Fibroblast of lung (primary cell): ENCODE measurements around the gene MGAT4A. TPM values are rescaled to one million over a fixed set of nuclear protein-coding genes. Genes with fewer than 3 reads are reported as not detected.

Experiments used
- DNase-seq, 2 donors: peaks; one replicate each; pipeline versions ENCODE4 v3.0.0 to v3.0.0-alpha.2; 2010; ENCODE audit warnings: low read depth in 2 of 2
- H2AFZ ChIP-seq: 2 replicates; pipeline ENCODE4 v1.5.1; 2012; ENCODE audit warnings: low read length, control low read depth, inconsistent platforms
- H3K27ac ChIP-seq: 2 replicates; pipeline ENCODE4 v1.5.1; 2011; ENCODE audit warnings: low read length, control low read depth; ENCODE audit not compliant: insufficient read depth
- H3K27me3 ChIP-seq: 2 replicates; pipeline ENCODE4 v1.5.1; 2011; ENCODE audit warnings: mild to moderate bottlenecking, low read length; ENCODE audit not compliant: control insufficient read depth, insufficient read depth
- H3K36me3 ChIP-seq: 2 replicates; pipeline ENCODE4 v1.5.1; 2011; ENCODE audit warnings: low read length; ENCODE audit not compliant: control insufficient read depth, insufficient read depth
- H3K4me1 ChIP-seq: 2 replicates; pipeline ENCODE4 v1.5.1; 2011; ENCODE audit warnings: low read length; ENCODE audit not compliant: control insufficient read depth, insufficient read depth; ENCODE audit errors: extremely low read depth
- H3K4me2 ChIP-seq: 2 replicates; pipeline ENCODE4 v1.5.1; 2011; ENCODE audit warnings: low read length, control low read depth; ENCODE audit not compliant: insufficient read depth; ENCODE audit errors: extremely low read depth
- H3K4me3 ChIP-seq, 4 experiments: fragments of 200-600 bp in 1 of 4; sonication (generic) in 1 of 4; replicated peaks in 1 of 4; 2 replicates each; pipeline ENCODE4 v1.5.1; 2011 to 2016; ENCODE audit warnings: low read length in 4 of 4, low read depth in 3 of 4, mild to moderate bottlenecking in 3 of 4, control low read depth in 2 of 4, inconsistent platforms in 1 of 4, mixed read lengths in 1 of 4; ENCODE audit not compliant: insufficient read depth in 1 of 4; ENCODE audit errors: control extremely low read depth in 1 of 4
- H3K79me2 ChIP-seq: 2 replicates; pipeline ENCODE4 v1.5.1; 2012; ENCODE audit warnings: mild to moderate bottlenecking, low read length, inconsistent platforms; ENCODE audit not compliant: control insufficient read depth, insufficient read depth
- H3K9ac ChIP-seq: 2 replicates; pipeline ENCODE4 v1.5.1; 2011; ENCODE audit warnings: mild to moderate bottlenecking, low read length, control low read depth; ENCODE audit not compliant: insufficient read depth
- H3K9me3 ChIP-seq: 2 replicates; pipeline ENCODE4 v1.5.1; 2012; ENCODE audit warnings: low read depth, low read length; ENCODE audit not compliant: control insufficient read depth, insufficient read depth
- H4K20me1 ChIP-seq: 2 replicates; pipeline ENCODE4 v1.5.1; 2011; ENCODE audit warnings: low read length; ENCODE audit not compliant: control insufficient read depth, insufficient read depth; ENCODE audit errors: extremely low read depth
- CTCF ChIP-seq, 2 donors: IDR thresholded peaks in 1 of 2; conservative IDR thresholded peaks in 1 of 2; 1 replicate in 1 of 2; 2 replicates in 1 of 2; pipeline ENCODE4 v1.5.1; 2011 to 2012; ENCODE audit warnings: low read length in 2 of 2, control low read depth in 1 of 2, inconsistent platforms in 1 of 2, low read depth in 1 of 2, mild to moderate bottlenecking in 1 of 2
- EZH2 ChIP-seq: IDR thresholded peaks from 2 replicates; pipeline ENCODE4 v1.5.1; 2012; ENCODE audit warnings: low read length, control low read depth, mild to moderate bottlenecking; ENCODE audit errors: missing control alignments
- polyA plus RNA-seq, 2 donors: library from polyadenylated mRNA; depleted of rRNA in 1 of 2; stranded (reverse) in 1 of 2; unstranded in 1 of 2; fragments of >200 nt; gene quantifications; 2 replicates each; pipeline ENCODE4 v1.2.1, GENCODE V29; 2011 to 2012; ENCODE audit warnings: missing spikeins in 1 of 2
- total RNA-seq: library from RNA; depleted of rRNA; stranded (reverse); fragments of >200 nt; gene quantifications from 2 replicates; pipeline ENCODE4 v1.2.1, GENCODE V29; 2014

MGAT4A gene
- total and polyA plus RNA-seq, 2 donors (not counting 1 experiment from before 2014, with no cell fraction given), result 0.10 to 0.17 TPM

- H4K20me1 ChIP-seq, result no peaks in the 10 kb centered on the region
- no peaks in the 10 kb centered on the region for H3K4me1 ChIP-seq
- H3K9ac ChIP-seq, result no peak overlapping the region
- H3K27me3 ChIP-seq, result no peaks in the 10 kb centered on the region
- no peak overlapping the region for H3K4me3 ChIP-seq
- no peaks in the 10 kb centered on the region for H3K36me3 ChIP-seq
- H3K9me3 ChIP-seq, result no peaks in the 10 kb centered on the region
- no peaks in the 10 kb centered on the region for H3K79me2 ChIP-seq
- no peak overlapping the region for H2AFZ ChIP-seq
- no peak overlapping the region for H3K4me2 ChIP-seq
- DNase-seq, result no peak
- TF ChIP-seq EZH2, result no peak
- no peak for TF ChIP-seq CTCF (conservative IDR thresholded peaks at IDR 0.05 in 1 of 2, IDR thresholded peaks at IDR 0.05 in 1 of 2; ENCODE audit: low read depth in 1 of 2, low read length in 2 of 2)
- H3K27ac ChIP-seq, result no peak overlapping the region
Measured at GRCh38 chr2:98649992-98650375, 80.9 kb downstream of the MGAT4A start.

GRCh38 chr2:98649135-98649991 lies 81.6 kb downstream of the MGAT4A start:
- Histone ChIP-seq H3K4me2 (no peak overlapping the region), H3K4me1 (no peaks in the 10 kb centered on the region), H2AFZ (no peak overlapping the region), H3K4me3 (no peak overlapping the region), H3K9ac (no peak overlapping the region), H3K27me3 (no peaks in the 10 kb centered on the region), H3K27ac (no peak overlapping the region), H3K79me2 (no peaks in the 10 kb centered on the region), H3K9me3 (no peaks in the 10 kb centered on the region), H4K20me1 (no peaks in the 10 kb centered on the region), H3K36me3 (no peaks in the 10 kb centered on the region)
- DNase-seq, result peak; percentile 57 to 79
- TF ChIP-seq EZH2, result no peak
- TF ChIP-seq CTCF (conservative IDR thresholded peaks at IDR 0.05 in 1 of 2, IDR thresholded peaks at IDR 0.05 in 1 of 2; ENCODE audit: low read depth in 1 of 2, low read length in 2 of 2), result peak; percentile 99 to 100

- Histone ChIP-seq H4K20me1 (no peaks in the 10 kb centered on the region), H3K9me3 (no peaks in the 10 kb centered on the region), H3K4me3 (no peak overlapping the region), H3K27ac (no peak overlapping the region), H3K36me3 (no peaks in the 10 kb centered on the region), H2AFZ (no peak overlapping the region), H3K4me2 (no peak overlapping the region), H3K9ac (no peak overlapping the region), H3K27me3 (no peaks in the 10 kb centered on the region), H3K79me2 (no peaks in the 10 kb centered on the region), H3K4me1 (no peaks in the 10 kb centered on the region)
- no peak for DNase-seq
- TF ChIP-seq CTCF (conservative IDR thresholded peaks at IDR 0.05 in 1 of 2, IDR thresholded peaks at IDR 0.05 in 1 of 2; ENCODE audit: low read depth in 1 of 2, low read length in 2 of 2) (no peak), EZH2 (no peak)
Measured at GRCh38 chr2:98648451-98648850, 82.5 kb downstream of the MGAT4A start.
